Measurements from ENCODE around the gene REC114. TPM values are rescaled to one million over a fixed set of nuclear protein-coding genes. Genes with fewer than 3 reads are reported as not detected.

REC114 gene
- total and polyA plus RNA-seq, 9 of the 15 experiments (the other 6 are each of a cell fraction or from before 2014, with no cell fraction given): 0.07 to 0.24 TPM; not detected in 7

DNA sequence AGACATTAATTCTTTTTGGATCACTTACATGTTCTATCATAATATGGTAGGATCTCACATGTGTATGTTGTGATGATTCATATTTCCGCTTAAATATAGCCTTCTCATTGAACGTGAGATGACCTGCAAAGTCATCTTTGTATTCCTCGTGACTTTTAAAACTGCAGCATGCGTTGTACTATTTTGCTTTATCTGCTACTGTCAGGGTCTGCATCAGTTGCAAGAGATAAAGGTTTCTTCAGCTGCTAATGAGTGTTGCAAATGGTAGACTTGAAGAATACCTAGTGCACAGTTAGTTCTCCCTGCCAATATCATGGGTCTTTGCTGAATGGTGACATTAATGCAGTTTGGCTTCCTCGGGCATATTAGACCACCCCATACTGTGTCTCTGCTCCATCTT lies 31.8 kb downstream of the REC114 start:
- H3K36me3 ChIP-seq (ENCODE audit: control insufficient read depth, insufficient read depth, low read length): no peaks in the 10 kb centered on the region
- H3K27ac ChIP-seq (ENCODE audit: extremely low read depth, low read depth, low read length): peak overlapping the region; percentile 46
- no peaks in the 10 kb centered on the region for H3K79me2 ChIP-seq (ENCODE audit: control insufficient read depth, insufficient read depth, low read length)
- ChIA-PET POLR2A (interaction anchor here (0.6 to 1.0 kb wide), 2 partner anchors 9 to 11 kb away, joined by 3 read pairs; no protein-coding TSS in a partner anchor), CTCF (ENCODE audit: low intra/inter-chr PET ratio) (no interaction called here)
- no peaks in the 10 kb centered on the region for H4K20me1 ChIP-seq (replicated peaks; ENCODE audit: control insufficient read depth, insufficient read depth, low read length)
- H3K4me1 ChIP-seq (replicated peaks in 1 of 2; ENCODE audit: control insufficient read depth in 2 of 2, insufficient read depth in 2 of 2, low read length in 2 of 2): peaks cover 0 to 13% of the 10 kb centered on the region in 2 experiments; a peak in 2 of 5 replicates
- no TSS peak for BruUV-seq (replicated peaks)
- peak overlapping the region; percentile 40; the same call in 1 of the 2 replicates for H3K4me2 ChIP-seq (ENCODE audit: insufficient read depth, low read length)
- 0 out of 2 replicates have a peak, but pooled peaks cover 4% of the 10 kb centered on the region for H3K9me3 ChIP-seq (replicated peaks; ENCODE audit: control insufficient read depth, insufficient read depth, low read depth, low read length)
- ATAC-seq (peak; percentile 86), FAIRE-seq (no peak), DNase-seq (ENCODE audit: extremely low read depth in 1 of 4, low spot score in 3 of 4) (peak in 2 of 4 experiments; percentile 29 to 77)
- 1% methylated on average over 5 of the region's 5 CpGs for WGBS (ENCODE audit: insufficient coverage, low coverage, missing lambda C conversion rate)
- intact Hi-C loops (cut with micrococcal nuclease): no loop called here
- H3K9ac ChIP-seq (ENCODE audit: insufficient read depth in 1 of 2, low read depth in 2 of 2, low read length in 2 of 2): no peak overlapping the region; a peak in 1 of 4 replicates
- H3K9me1 ChIP-seq (ENCODE audit: control insufficient read depth, insufficient read depth, low read length): no peaks in the 10 kb centered on the region
- in situ Hi-C loops (cut with MboI): no loop called here
- peak overlapping the region; percentile 56 for H2AFZ ChIP-seq (ENCODE audit: low read depth, low read length)
- H3K27me3 ChIP-seq (ENCODE audit: control insufficient read depth in 2 of 2, insufficient read depth in 2 of 2, low read length in 2 of 2): no peaks in the 10 kb centered on the region
- no peak overlapping the region for H3K4me3 ChIP-seq
- no peak for TF ChIP-seq NR0B1 (IDR thresholded peaks at IDR 0.05; ENCODE audit: partially characterized antibody)
- peak; percentile 37; the same call in 1 of the 2 replicates for TF ChIP-seq ELF1 (tag; IDR thresholded peaks at IDR 0.05)
- no peak for TF ChIP-seq ZNF589 (CRISPR knock-in tag; IDR thresholded peaks at IDR 0.05; ENCODE audit: low read depth)
- peak; percentile 77 for TF ChIP-seq TAF9B (IDR thresholded peaks at IDR 0.05; ENCODE audit: partially characterized antibody)
- TF ChIP-seq NFIC (IDR thresholded peaks at IDR 0.05): peak; percentile 59
- no peak for TF ChIP-seq ZNF408 (CRISPR knock-in tag; IDR thresholded peaks at IDR 0.05; ENCODE audit: low read depth)
- peak; percentile 58; the same call in 1 of the 2 replicates for TF ChIP-seq SMAD3 (CRISPR knock-in tag; conservative IDR thresholded peaks at IDR 0.05)
- no peak for TF ChIP-seq HMG20B (CRISPR knock-in tag; IDR thresholded peaks at IDR 0.05)
- peak; percentile 97 for TF ChIP-seq DPF2 (IDR thresholded peaks at IDR 0.05)
- 0 out of 2 replicates have a peak, but pooled peaks have one; percentile 55 for TF ChIP-seq ELF4 (CRISPR knock-in tag; IDR thresholded peaks at IDR 0.05)
- TF ChIP-seq ZNF384 (IDR thresholded peaks at IDR 0.05; ENCODE audit: low read depth, low read length): no peak
- TF ChIP-seq CBX3 (IDR thresholded peaks at IDR 0.05; ENCODE audit: borderline replicate concordance in 1 of 2, low read length in 2 of 2): peak in 1 of 2 experiments; percentile 84; a peak in 2 of 3 replicates
- TF ChIP-seq MITF (IDR thresholded peaks at IDR 0.05): peak; percentile 92
- no peak for TF ChIP-seq MXI1 (IDR thresholded peaks at IDR 0.05; ENCODE audit: low read depth, low read length)
- peak; percentile 94 for TF ChIP-seq MAFG (tag; conservative IDR thresholded peaks at IDR 0.05)
- peak; percentile 61 for TF ChIP-seq CREM (IDR thresholded peaks at IDR 0.05; ENCODE audit: low read depth)
- TF ChIP-seq, protein P1, sequence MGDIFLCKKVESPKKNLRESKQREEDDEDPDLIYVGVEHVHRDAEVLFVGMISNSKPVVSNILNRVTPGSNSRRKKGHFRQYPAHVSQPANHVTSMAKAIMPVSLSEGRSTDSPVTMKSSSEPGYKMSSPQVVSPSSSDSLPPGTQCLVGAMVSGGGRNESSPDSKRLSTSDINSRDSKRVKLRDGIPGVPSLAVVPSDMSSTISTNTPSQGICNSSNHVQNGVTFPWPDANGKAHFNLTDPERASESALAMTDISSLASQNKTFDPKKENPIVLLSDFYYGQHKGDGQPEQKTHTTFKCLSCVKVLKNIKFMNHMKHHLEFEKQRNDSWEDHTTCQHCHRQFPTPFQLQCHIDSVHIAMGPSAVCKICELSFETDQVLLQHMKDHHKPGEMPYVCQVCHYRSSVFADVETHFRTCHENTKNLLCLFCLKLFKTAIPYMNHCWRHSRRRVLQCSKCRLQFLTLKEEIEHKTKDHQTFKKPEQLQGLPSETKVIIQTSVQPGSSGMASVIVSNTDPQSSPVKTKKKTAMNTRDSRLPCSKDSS (IDR thresholded peaks at IDR 0.05; ENCODE audit: low read depth, partially characterized antibody): no peak
- peak; percentile 86; the same call in 1 of the 2 replicates for TF ChIP-seq TOE1 (IDR thresholded peaks at IDR 0.05; ENCODE audit: borderline replicate concordance)
- TF ChIP-seq TOE1 (CRISPR knock-in tag; IDR thresholded peaks at IDR 0.05; ENCODE audit: borderline replicate concordance, low read depth): no peak
- TF ChIP-seq C11orf30 (IDR thresholded peaks at IDR 0.05; ENCODE audit: low read depth): peak; percentile 90
- TF ChIP-seq ATF7 (IDR thresholded peaks at IDR 0.05): peak; percentile 65

Data from K562 (cell line).